Measurements from ENCODE around the gene LRRN2. TPM values are rescaled to one million over a fixed set of nuclear protein-coding genes. Genes with fewer than 3 reads are reported as not detected.

The LRRN2 gene
- total RNA-seq, 1 donor from 2014 or later = 4.6 TPM

- H3K36me3 Mint-ChIP-seq (ENCODE audit: low read depth) = no peaks in the 10 kb centered on the region
- H3K9me3 Mint-ChIP-seq (ENCODE audit: low read depth) = no peaks in the 10 kb centered on the region
- TF ChIP-seq CTCF (IDR thresholded peaks at IDR 0.05) = no peak
- DNase-seq (ENCODE audit: low spot score) = no peak
- H3K4me1 Mint-ChIP-seq (ENCODE audit: low read depth) = peaks cover 23% of the 10 kb centered on the region
- no peaks in the 10 kb centered on the region for H3K27me3 Mint-ChIP-seq (ENCODE audit: low read depth)
- no peak overlapping the region for H3K27ac Mint-ChIP-seq (ENCODE audit: unreplicated experiment)
- H3K4me3 Mint-ChIP-seq (ENCODE audit: unreplicated experiment) = no peak overlapping the region
These were observed 96.7 kb downstream of the LRRN2 start for GRCh38 chr1:204588826-204589225.

- Mint-ChIP-seq H3K27me3 (ENCODE audit: low read depth) (no peaks in the 10 kb centered on the region), H3K36me3 (ENCODE audit: low read depth) (no peaks in the 10 kb centered on the region), H3K4me1 (ENCODE audit: low read depth) (peaks cover 20% of the 10 kb centered on the region), H3K27ac (ENCODE audit: unreplicated experiment) (no peak overlapping the region), H3K4me3 (ENCODE audit: unreplicated experiment) (no peak overlapping the region), H3K9me3 (ENCODE audit: low read depth) (no peaks in the 10 kb centered on the region)
- no peak for TF ChIP-seq CTCF (IDR thresholded peaks at IDR 0.05)
- DNase-seq (ENCODE audit: low spot score) = no peak
These were observed 97.9 kb downstream of the LRRN2 start for GRCh38 chr1:204587621-204588020.

GRCh38 chr1:204584699-204585372 is 100.7 kb downstream of the LRRN2 start:
- Mint-ChIP-seq H3K27me3 (ENCODE audit: low read depth) (no peaks in the 10 kb centered on the region), H3K27ac (ENCODE audit: unreplicated experiment) (no peak overlapping the region), H3K4me1 (ENCODE audit: low read depth) (peaks cover 6% of the 10 kb centered on the region), H3K4me3 (ENCODE audit: unreplicated experiment) (no peak overlapping the region), H3K36me3 (ENCODE audit: low read depth) (no peaks in the 10 kb centered on the region), H3K9me3 (ENCODE audit: low read depth) (no peaks in the 10 kb centered on the region)
- TF ChIP-seq CTCF (IDR thresholded peaks at IDR 0.05) = no peak
- DNase-seq (ENCODE audit: low spot score) = no peak

GRCh38 chr1:204583909-204584632 is 101.5 kb downstream of the LRRN2 start:
- no peak overlapping the region for H3K4me3 Mint-ChIP-seq (ENCODE audit: unreplicated experiment)
- no peak overlapping the region for H3K27ac Mint-ChIP-seq (ENCODE audit: unreplicated experiment)
- TF ChIP-seq CTCF (IDR thresholded peaks at IDR 0.05) = no peak

GRCh38 chr1:204581759-204582158 is 103.8 kb downstream of the LRRN2 start:
- H3K36me3 Mint-ChIP-seq (ENCODE audit: low read depth) = no peaks in the 10 kb centered on the region
- DNase-seq (ENCODE audit: low spot score) = no peak
- no peaks in the 10 kb centered on the region for H3K9me3 Mint-ChIP-seq (ENCODE audit: low read depth)
- no peak overlapping the region for H3K4me3 Mint-ChIP-seq (ENCODE audit: unreplicated experiment)
- no peaks in the 10 kb centered on the region for H3K27me3 Mint-ChIP-seq (ENCODE audit: low read depth)
- TF ChIP-seq CTCF (IDR thresholded peaks at IDR 0.05) = no peak
- no peak overlapping the region for H3K27ac Mint-ChIP-seq (ENCODE audit: unreplicated experiment)
- peaks cover 5% of the 10 kb centered on the region for H3K4me1 Mint-ChIP-seq (ENCODE audit: low read depth)

More at GRCh38 chr1:204583909-204584632, 101.5 kb downstream of the LRRN2 start:
- H3K27me3 Mint-ChIP-seq (ENCODE audit: low read depth) = no peaks in the 10 kb centered on the region
- H3K9me3 Mint-ChIP-seq (ENCODE audit: low read depth) = no peaks in the 10 kb centered on the region
- no peaks in the 10 kb centered on the region for H3K36me3 Mint-ChIP-seq (ENCODE audit: low read depth)
- DNase-seq (ENCODE audit: low spot score) = no peak
- peaks cover under 1% of the 10 kb centered on the region for H3K4me1 Mint-ChIP-seq (ENCODE audit: low read depth)

Measured in chondrocyte (in vitro differentiated cells).